HEK293T (cell line): ENCODE results near the gene TOR4A.

Experiments used
- CTCF ChIA-PET: fragments of 350-600 bp; formaldehyde crosslinking; extraction: SDS; loops from one replicate; lab custom pipeline; 2021; ENCODE audit warnings: antibody characterized with exemption, inconsistent platforms; lab: Yijun Ruan, JAX
- POLR2A ChIA-PET: fragments of 350-600 bp; formaldehyde crosslinking; extraction: SDS; loops from one replicate; lab custom pipeline; 2020; ENCODE audit warnings: antibody characterized with exemption, inconsistent platforms; lab: Yijun Ruan, JAX
- DNase-seq: peaks from one replicate; pipeline ENCODE4 v3.0.0; 2012; ENCODE audit warnings: mixed read lengths; ENCODE audit errors: extremely low spot score
- ARNT ChIP-seq: fragments of 450-650 bp; IDR thresholded peaks from 2 replicates; pipeline ENCODE4 v1.6.1; 2017; ENCODE audit warnings: mild to moderate bottlenecking
- BHLHE40 ChIP-seq: fragments of 450-650 bp; IDR thresholded peaks from 2 replicates; pipeline ENCODE4 v1.6.1; 2016; ENCODE audit warnings: mild to moderate bottlenecking, moderate library complexity, borderline replicate concordance
- CTBP1 ChIP-seq: fragments of 450-650 bp; IDR thresholded peaks from 2 replicates; pipeline ENCODE4 v1.6.1; 2016; ENCODE audit warnings: borderline replicate concordance
- ELF4 ChIP-seq: fragments of 450-650 bp; IDR thresholded peaks from 2 replicates; pipeline ENCODE4 v1.6.1; 2017; ENCODE audit warnings: antibody characterized with exemption
- FOXA1 ChIP-seq: fragments of 450-650 bp; IDR thresholded peaks from 2 replicates; pipeline ENCODE4 v1.6.1; 2016; ENCODE audit warnings: mild to moderate bottlenecking
- FOXK2 ChIP-seq: fragments of 450-650 bp; IDR thresholded peaks from 2 replicates; pipeline ENCODE4 v1.6.1; 2016; ENCODE audit warnings: mild to moderate bottlenecking
- FOXM1 ChIP-seq: fragments of 450-650 bp; IDR thresholded peaks from 2 replicates; pipeline ENCODE4 v1.6.1; 2017; ENCODE audit warnings: mild to moderate bottlenecking, borderline replicate concordance
- HDGF ChIP-seq: fragments of 450-650 bp; IDR thresholded peaks from 2 replicates; pipeline ENCODE4 v1.6.1; 2017; ENCODE audit warnings: antibody characterized with exemption, borderline replicate concordance
- L3MBTL2 ChIP-seq: fragments of 450-650 bp; conservative IDR thresholded peaks from 2 replicates; pipeline ENCODE4 v1.6.1; 2016; ENCODE audit warnings: mild to moderate bottlenecking
- LEF1 ChIP-seq: fragments of 450-650 bp; IDR thresholded peaks from 2 replicates; pipeline ENCODE4 v1.6.1; 2017; ENCODE audit warnings: mild to moderate bottlenecking, borderline replicate concordance
- NFRKB ChIP-seq: fragments of 450-650 bp; IDR thresholded peaks from 2 replicates; pipeline ENCODE4 v1.6.1; 2016; ENCODE audit warnings: mild to moderate bottlenecking, moderate library complexity
- SP1 ChIP-seq: fragments of 450-650 bp; IDR thresholded peaks from 2 replicates; pipeline ENCODE4 v1.6.1; 2017
- SUZ12 ChIP-seq: fragments of 450-650 bp; IDR thresholded peaks from 2 replicates; pipeline ENCODE4 v1.6.1; 2016; ENCODE audit warnings: mild to moderate bottlenecking
- TARDBP ChIP-seq: fragments of 450-650 bp; IDR thresholded peaks from 2 replicates; pipeline ENCODE4 v1.6.1; 2016
- ZNF384 ChIP-seq: fragments of 450-650 bp; IDR thresholded peaks from 2 replicates; pipeline ENCODE4 v1.6.1; 2016
- TF ChIP-seq, protein P1 (sequence below): fragments of 450-650 bp; IDR thresholded peaks from 2 replicates; pipeline ENCODE4 v1.6.1; 2016

TOR4A gene

DNA sequence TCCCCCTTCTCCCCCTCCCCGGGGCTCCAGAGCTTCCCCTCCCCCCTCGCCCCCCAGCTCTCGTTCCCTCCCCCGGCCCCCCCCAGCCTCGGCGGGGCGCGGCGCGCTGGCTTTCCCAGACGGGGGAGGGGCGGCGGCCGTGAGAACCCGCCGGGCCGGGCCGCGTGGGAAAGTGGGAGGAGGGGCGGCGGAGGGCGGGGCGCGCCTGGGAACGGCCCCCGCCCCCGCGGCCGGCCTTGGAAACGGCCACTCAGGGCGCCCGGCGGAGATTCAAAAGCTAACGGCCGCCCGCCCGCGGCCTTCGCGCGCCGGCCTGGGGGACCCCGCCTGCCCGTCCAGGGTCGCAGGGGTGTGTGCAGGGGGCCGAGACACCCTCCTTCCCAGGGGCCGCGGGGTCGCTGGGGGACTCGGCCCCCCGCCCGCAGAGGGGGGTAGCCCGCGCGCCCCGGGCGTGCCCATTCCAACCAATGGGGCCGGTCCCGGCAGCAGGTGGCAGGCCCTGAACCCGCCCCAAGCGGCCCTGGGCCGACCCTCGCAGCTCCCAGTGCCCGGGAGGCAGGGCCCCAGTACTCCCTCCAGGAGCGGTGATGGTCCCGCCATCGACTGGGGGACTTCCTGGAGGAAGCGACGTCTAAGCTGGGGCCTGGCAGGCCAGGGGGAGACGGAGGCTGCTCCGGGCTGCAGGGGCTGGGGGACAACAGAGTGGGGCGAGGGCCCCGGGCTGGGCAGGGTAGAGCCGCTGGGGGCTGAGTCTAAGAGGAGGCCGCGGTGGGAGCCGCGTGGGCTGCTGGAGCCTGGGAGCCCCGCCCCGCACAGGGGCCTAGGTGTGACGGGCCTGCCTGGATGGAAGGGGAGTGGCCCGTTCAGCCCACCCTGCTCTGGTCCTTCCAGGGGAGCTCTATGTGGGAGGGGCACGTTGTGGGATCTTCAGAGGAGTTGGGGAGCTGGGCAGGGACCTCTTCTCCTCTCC, 38.8 kb downstream of the TOR4A start:
- DNase-seq: no peak
- ChIA-PET CTCF (no interaction called here), POLR2A (interaction anchor here (0.9 to 1.3 kb wide), 2 partner anchors 14 to 15 kb away, joined by 3 read pairs; partner anchors contain the start of gene NRARP)
- TF ChIP-seq TARDBP (no peak), ELF4 (no peak), SP1 (no peak), NFRKB (no peak), SUZ12 (no peak), FOXA1 (no peak), CTBP1 (no peak), BHLHE40 (no peak), LEF1 (no peak), L3MBTL2 (no peak), FOXM1 (no peak)

DNA sequence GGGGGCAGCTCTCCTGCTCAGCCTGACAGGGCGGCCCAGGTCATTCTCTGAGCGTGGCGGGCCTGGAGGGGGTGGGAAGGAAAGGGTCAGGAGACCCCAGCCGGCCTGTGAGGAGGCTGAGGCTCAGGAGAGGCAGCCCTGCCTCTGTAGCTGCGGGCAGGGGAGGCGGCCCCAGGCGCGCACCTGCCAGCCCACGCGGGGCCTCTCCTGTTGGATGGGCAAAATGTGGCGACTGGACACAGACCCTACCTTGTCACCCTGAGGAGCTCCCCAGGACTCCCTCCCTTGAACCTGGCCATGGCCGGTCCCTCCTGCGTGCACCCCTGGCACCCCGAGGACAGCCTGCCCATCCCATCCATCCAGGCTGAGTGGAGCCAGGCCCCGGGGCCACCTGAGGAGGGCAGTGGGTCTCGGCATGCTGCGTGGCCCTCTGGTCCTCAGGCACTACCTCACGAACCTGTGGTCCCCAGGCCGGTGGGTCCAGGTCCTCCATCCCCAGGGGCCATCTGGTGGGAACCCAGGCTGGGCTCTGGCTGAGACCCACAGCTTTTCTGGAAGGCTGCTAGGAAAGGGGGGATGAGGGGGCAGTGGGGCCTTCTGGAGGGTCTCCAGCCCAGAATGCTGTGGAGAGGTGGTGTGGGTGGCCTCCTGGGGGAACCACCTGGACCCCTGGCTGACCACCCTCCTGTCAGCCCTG, 39.6 kb downstream of the TOR4A start:
- no peak for TF ChIP-seq FOXM1
- TF ChIP-seq LEF1: no peak
- TF ChIP-seq ELF4: no peak
- no peak for TF ChIP-seq SP1
- TF ChIP-seq BHLHE40: no peak
- TF ChIP-seq NFRKB: no peak
- TF ChIP-seq HDGF: no peak
- TF ChIP-seq, protein P1, sequence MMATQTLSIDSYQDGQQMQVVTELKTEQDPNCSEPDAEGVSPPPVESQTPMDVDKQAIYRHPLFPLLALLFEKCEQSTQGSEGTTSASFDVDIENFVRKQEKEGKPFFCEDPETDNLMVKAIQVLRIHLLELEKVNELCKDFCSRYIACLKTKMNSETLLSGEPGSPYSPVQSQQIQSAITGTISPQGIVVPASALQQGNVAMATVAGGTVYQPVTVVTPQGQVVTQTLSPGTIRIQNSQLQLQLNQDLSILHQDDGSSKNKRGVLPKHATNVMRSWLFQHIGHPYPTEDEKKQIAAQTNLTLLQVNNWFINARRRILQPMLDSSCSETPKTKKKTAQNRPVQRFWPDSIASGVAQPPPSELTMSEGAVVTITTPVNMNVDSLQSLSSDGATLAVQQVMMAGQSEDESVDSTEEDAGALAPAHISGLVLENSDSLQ: no peak
- TF ChIP-seq FOXK2: no peak
- no peak for TF ChIP-seq FOXA1
- no peak for TF ChIP-seq ZNF384
- no peak for TF ChIP-seq L3MBTL2
- TF ChIP-seq ARNT: no peak
- TF ChIP-seq CTBP1: no peak
- CTCF ChIA-PET: no interaction called here
- DNase-seq: no peak
- POLR2A ChIA-PET: interaction anchor here (0.9 to 1.3 kb wide), 2 partner anchors 15 to 16 kb away, joined by 3 read pairs; partner anchors contain the start of gene NRARP

DNA sequence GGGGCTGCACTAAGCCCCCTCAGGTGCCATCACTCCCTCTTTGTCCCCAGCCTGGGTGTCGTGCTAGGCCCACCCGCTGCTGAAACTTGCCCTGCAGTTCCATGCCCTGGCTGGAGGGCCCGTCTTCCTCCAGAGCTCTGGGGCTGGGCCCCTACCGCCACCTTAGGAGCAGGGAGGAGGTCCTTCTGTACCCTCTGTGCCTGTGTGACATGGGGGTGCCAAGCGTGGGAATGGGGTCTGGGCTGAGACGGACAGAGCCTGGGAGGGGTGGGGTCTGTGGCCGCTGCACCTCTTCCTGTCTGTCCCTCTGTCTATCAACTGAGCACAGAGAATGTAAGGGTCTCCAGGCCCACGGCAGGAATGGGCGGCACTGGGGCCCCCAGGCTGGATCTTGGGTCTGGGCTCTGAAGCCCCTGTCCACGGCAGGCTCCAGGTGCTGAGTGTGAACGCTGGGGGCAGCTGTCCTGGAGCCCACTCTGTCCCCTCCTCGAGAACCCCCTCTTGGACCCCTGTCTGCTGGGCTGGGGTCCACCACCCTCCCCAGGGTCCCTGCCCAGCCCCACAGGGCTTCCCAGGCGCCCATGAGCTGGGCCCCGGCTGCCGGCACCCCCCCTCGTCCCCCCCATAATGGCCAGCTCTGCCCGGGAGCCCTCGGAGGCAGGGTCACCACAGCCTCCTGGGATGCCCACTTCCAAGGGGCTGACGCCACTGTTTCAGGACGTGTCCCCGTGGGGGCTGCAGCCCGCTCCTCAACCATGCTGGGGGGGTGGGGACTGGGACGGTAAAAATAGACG, 40.4 kb downstream of the TOR4A start:
- ChIA-PET POLR2A (interaction anchor here (1.3 kb wide), 1 partner anchor 17 kb away, joined by 3 read pairs; no protein-coding TSS in a partner anchor), CTCF (no interaction called here)
- no peak for DNase-seq
- TF ChIP-seq CTBP1: no peak
- TF ChIP-seq HDGF: no peak
- no peak for TF ChIP-seq TARDBP
- no peak for TF ChIP-seq BHLHE40

DNA sequence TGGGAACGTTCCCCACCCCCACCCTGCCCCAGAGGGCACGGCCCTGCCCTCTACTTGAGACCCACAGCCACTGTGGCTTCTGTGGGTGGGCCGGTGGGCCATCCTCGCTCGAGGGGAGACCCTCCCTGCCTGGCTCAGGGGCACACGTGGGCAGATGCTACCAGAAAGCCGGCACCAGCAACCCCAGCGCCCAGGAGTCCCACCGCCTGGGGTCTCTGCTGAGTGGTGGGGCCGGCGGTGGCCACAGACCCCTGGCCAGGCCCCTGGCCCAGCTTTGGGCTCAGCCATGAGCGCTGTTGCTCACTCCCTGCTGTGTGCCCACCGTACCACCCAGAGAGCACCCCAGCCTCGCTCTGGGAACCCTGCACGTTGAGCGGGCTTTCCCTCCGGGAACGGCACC, 41.1 kb downstream of the TOR4A start:
- DNase-seq: no peak
- POLR2A ChIA-PET: no interaction called here
- CTCF ChIA-PET: no interaction called here
- TF ChIP-seq CTBP1 (no peak), FOXM1 (no peak), NFRKB (no peak), FOXK2 (no peak), L3MBTL2 (no peak), HDGF (no peak), TARDBP (no peak), ARNT (no peak), ELF4 (no peak), ZNF384 (no peak), FOXA1 (no peak)
- TF ChIP-seq, protein P1: no peak

DNA sequence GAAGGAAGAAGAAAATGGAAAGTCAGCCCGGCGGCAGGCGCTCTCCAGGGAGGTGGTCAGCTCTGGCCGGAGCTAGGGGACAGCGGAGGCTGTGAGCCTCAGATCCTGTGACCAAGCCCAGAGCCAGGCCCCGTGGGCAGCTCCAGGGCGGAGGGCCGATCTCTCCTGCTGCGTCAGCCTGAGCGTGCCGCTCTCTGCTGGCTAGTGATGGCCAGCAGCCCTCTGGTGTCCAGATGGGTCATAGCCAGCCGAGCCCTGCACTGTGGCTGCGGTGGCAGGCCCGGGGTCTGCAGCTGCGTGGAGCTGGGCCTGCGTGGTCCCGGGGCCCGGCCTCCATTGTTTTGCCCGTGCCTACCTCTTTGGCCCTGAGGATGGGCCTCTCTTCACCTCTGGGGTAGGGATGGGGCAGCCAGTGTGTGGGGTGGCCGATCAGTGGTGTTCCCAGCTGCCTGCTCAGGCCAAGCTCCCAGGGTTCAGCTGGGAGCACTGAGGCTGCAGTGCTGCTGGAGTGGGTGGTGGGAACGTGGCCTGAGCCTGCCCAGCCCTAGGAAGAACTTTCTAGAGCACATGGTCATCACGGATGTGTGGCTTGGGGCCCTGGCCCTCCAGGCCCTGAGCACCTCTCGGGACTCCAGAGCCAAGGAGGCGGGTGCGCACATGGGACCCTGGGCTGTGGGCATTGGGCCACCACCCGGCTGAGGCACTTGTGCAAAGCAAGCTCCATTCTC, 41.6 kb downstream of the TOR4A start:
- no peak for TF ChIP-seq NFRKB
- CTCF ChIA-PET: no interaction called here
- no peak for DNase-seq
- POLR2A ChIA-PET: interaction anchor here (0.7 kb wide), 1 partner anchor 17 kb away, joined by 3 read pairs; the partner anchor contains the start of gene NRARP
